IPS-20b (cell line): ENCODE results near the gene CEMP1.

Source experiments
- H3K27ac ChIP-seq: one replicate; pipeline ENCODE4 v1.5.1; 2013; ENCODE audit warnings: low read length
- H3K27me3 ChIP-seq: 2 replicates; pipeline ENCODE4 v1.6.1; 2013; ENCODE audit warnings: mild to moderate bottlenecking, low read length, inconsistent platforms; ENCODE audit not compliant: insufficient read depth
- H3K36me3 ChIP-seq: 2 replicates; pipeline ENCODE4 v1.6.1; 2013; ENCODE audit warnings: low read depth, mild to moderate bottlenecking, inconsistent platforms, low read length, moderate library complexity; ENCODE audit not compliant: insufficient read depth
- H3K4me1 ChIP-seq: 2 replicates; pipeline ENCODE4 v1.6.1; 2013; ENCODE audit warnings: mild to moderate bottlenecking, control low read depth, inconsistent platforms, low read length, moderate library complexity; ENCODE audit not compliant: insufficient read depth
- H3K4me3 ChIP-seq: 2 replicates; pipeline ENCODE4 v1.5.1; 2013; ENCODE audit warnings: mild to moderate bottlenecking, low read length, inconsistent platforms
- H3K9ac ChIP-seq: 2 replicates; pipeline ENCODE4 v1.6.1; 2013; ENCODE audit warnings: low read depth, mild to moderate bottlenecking, inconsistent platforms, low read length, moderate library complexity
- H3K9me3 ChIP-seq: 2 replicates; pipeline ENCODE4 v1.6.1; 2013; ENCODE audit warnings: mild to moderate bottlenecking, low read depth, low read length, inconsistent platforms; ENCODE audit not compliant: insufficient read depth

Gene CEMP1

DNA sequence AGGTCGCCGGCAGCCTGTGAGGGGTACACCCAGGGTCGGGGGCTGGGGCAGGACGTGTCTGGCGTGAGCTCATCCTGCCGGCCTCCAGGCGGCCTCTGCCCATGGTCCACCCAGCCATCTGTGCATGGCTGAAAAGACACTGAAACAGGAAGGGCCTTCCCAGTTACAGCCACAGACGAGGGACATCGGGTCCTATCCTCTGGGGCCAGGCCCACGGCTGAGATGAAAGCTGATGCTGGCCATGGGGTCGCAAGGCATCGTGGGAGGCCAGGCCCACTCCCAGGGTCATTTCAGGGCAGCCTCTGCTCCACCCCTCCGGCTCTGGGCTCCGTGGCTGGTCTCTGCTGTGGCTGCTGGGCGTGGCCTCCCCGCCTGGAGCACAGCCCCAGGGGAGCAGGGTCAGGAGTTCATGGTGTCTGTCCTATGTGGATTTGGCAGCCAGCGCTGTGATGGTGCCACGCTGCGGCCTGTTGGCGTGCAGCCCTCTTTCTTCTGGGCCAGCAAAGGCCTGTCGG, 34.0 kb downstream of the CEMP1 start:
- Histone ChIP-seq H3K27me3 (no peaks in the 10 kb centered on the region), H3K36me3 (0 out of 2 replicates have a peak, but pooled peaks cover 6% of the 10 kb centered on the region), H3K27ac (no peak overlapping the region), H3K9me3 (no peaks in the 10 kb centered on the region), H3K9ac (no peak overlapping the region), H3K4me3 (no peak overlapping the region), H3K4me1 (peaks cover 4% of the 10 kb centered on the region; the same call in 1 of the 2 replicates)

DNA sequence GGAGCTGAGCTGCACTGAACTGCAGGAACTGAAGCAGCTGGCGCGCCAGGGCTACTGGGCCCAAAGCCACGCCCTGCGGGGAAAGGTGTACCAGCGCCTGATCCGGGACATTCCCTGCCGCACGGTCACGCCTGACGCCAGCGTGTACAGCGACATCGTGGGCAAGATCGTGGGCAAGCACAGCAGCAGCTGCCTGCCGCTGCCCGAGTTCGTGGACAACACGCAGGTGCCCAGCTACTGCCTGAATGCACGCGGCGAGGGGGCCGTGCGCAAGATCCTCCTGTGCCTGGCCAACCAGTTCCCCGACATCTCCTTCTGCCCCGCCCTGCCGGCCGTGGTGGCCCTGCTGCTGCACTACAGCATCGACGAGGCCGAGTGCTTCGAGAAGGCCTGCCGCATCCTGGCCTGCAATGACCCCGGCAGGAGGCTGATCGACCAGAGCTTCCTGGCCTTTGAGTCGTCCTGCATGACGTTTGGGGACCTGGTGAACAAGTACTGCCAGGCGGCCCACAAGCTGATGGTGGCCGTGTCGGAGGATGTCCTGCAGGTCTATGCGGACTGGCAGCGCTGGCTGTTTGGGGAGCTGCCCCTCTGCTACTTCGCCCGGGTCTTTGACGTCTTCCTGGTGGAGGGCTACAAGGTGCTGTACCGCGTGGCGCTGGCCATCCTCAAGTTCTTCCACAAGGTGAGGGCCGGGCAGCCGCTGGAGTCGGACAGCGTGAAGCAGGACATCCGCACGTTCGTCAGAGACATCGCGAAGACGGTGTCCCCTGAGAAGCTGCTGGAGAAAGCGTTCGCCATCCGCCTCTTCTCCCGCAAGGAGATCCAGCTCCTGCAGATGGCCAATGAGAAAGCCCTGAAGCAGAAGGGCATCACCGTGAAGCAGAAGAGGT, 34.7 kb downstream of the CEMP1 start:
- Histone ChIP-seq H3K27me3 (no peaks in the 10 kb centered on the region), H3K36me3 (0 out of 2 replicates have a peak, but pooled peaks cover 6% of the 10 kb centered on the region), H3K4me1 (no peaks in the 10 kb centered on the region), H3K27ac (no peak overlapping the region), H3K4me3 (no peak overlapping the region), H3K9ac (no peak overlapping the region), H3K9me3 (no peaks in the 10 kb centered on the region)

GRCh38 chr16:2495041-2495440, 36.2 kb downstream of the CEMP1 start:
- H3K9ac ChIP-seq = no peak overlapping the region
- H3K27ac ChIP-seq = no peak overlapping the region
- no peaks in the 10 kb centered on the region for H3K9me3 ChIP-seq
- H3K4me1 ChIP-seq = no peaks in the 10 kb centered on the region
- H3K27me3 ChIP-seq = no peaks in the 10 kb centered on the region
- no peak overlapping the region for H3K4me3 ChIP-seq
- H3K36me3 ChIP-seq = 0 out of 2 replicates have a peak, but pooled peaks cover 6% of the 10 kb centered on the region

DNA sequence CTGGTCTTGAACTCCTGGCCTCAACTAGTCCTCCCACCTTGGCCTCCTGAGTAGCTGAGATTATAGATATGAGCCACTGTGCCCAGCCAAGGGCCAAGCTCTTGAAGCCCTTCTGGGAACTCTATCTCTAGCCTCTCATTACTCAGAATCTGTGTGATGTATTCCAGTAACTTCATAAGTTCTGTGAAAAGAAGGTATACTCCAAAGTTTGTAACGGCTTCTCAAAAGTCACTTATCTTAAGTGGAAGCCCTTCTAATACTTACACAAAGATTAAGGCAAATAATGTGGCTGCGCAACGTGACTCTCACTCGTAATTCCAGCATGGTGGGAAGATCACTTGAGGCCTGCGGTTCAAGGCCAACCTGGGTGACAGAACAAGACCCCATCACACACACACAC, 36.6 kb downstream of the CEMP1 start:
- H3K27ac ChIP-seq = no peak overlapping the region
- 0 out of 2 replicates have a peak, but pooled peaks cover 6% of the 10 kb centered on the region for H3K36me3 ChIP-seq
- H3K9me3 ChIP-seq = no peaks in the 10 kb centered on the region
- no peaks in the 10 kb centered on the region for H3K4me1 ChIP-seq
- H3K27me3 ChIP-seq = no peaks in the 10 kb centered on the region
- no peak overlapping the region for H3K9ac ChIP-seq
- no peak overlapping the region for H3K4me3 ChIP-seq

DNA sequence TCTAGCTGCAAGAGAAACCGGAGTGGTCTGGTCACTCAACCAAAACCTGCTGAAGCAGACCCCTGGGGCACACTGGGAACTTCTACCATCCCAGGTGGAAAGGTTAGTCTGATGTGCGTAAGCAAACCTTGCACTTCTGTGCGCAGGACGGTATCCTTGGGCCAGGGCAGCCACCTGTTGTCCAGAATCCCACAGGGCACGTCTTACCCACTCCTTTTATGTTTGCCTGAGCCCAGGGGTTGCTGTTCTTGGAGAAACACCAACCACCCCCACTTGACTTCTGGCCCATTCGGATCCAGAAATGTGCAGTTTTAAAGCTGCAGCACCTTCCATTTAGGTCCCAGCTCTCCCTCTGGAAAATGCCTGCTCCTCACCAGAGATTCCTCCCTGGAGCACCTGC, 37.6 kb downstream of the CEMP1 start:
- Histone ChIP-seq H3K27me3 (no peaks in the 10 kb centered on the region), H3K9me3 (no peaks in the 10 kb centered on the region), H3K27ac (no peak overlapping the region), H3K4me3 (no peak overlapping the region), H3K4me1 (no peaks in the 10 kb centered on the region), H3K36me3 (0 out of 2 replicates have a peak, but pooled peaks cover 6% of the 10 kb centered on the region), H3K9ac (no peak overlapping the region)

GRCh38 chr16:2492292-2492691, 38.9 kb downstream of the CEMP1 start:
- H3K9me3 ChIP-seq = no peaks in the 10 kb centered on the region
- no peak overlapping the region for H3K9ac ChIP-seq
- H3K36me3 ChIP-seq = no peaks in the 10 kb centered on the region
- no peaks in the 10 kb centered on the region for H3K27me3 ChIP-seq
- no peak overlapping the region for H3K4me3 ChIP-seq
- no peaks in the 10 kb centered on the region for H3K4me1 ChIP-seq
- H3K27ac ChIP-seq = no peak overlapping the region

DNA sequence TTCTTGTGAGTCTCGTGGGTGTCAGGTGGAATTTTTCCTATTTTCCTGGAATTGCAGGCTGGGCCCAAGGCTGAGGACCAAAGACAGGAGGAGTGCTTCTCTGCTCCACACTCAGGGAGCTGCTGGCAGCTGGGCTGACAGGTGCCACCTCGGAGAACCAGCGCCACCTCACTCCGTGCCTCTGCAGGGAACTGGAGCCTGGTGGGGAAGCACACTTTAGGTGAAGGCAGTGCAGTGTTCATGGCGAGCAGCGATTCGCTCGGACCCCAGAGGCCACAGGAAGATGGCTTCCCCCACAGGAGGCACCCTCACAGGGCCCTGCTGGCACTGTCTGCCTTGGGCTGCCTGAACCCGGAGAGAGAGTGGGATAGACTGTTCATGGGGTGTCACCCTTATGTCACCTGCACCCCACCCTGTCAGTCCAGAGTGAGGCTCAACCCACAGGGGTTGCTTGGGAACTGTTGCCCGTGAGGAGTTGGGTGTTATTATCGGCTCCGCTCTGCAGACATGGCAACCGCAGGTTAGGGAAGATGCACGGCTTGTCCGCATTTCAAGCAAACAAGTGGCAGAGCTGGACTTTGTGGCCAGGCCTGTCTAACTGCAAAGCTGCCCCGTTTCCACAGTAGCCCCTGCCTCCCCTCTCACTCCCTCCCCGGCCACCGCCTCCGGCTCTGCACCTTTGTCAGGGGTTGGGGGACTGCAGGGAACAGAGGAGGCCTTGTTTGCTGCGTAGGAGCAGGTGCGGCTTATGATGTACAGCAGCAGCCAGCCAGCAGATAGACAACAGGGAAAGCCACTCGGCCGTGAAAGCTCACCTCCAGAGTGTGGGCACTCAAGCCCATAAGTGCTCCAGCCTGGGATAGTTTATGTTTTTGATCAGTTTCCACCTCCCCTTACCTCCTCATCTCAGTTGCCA, 40.8 kb downstream of the CEMP1 start:
- no peak overlapping the region for H3K27ac ChIP-seq
- H3K4me1 ChIP-seq = no peaks in the 10 kb centered on the region
- no peaks in the 10 kb centered on the region for H3K9me3 ChIP-seq
- H3K36me3 ChIP-seq = no peaks in the 10 kb centered on the region
- no peaks in the 10 kb centered on the region for H3K27me3 ChIP-seq
- H3K9ac ChIP-seq = no peak overlapping the region
- H3K4me3 ChIP-seq = no peak overlapping the region

DNA sequence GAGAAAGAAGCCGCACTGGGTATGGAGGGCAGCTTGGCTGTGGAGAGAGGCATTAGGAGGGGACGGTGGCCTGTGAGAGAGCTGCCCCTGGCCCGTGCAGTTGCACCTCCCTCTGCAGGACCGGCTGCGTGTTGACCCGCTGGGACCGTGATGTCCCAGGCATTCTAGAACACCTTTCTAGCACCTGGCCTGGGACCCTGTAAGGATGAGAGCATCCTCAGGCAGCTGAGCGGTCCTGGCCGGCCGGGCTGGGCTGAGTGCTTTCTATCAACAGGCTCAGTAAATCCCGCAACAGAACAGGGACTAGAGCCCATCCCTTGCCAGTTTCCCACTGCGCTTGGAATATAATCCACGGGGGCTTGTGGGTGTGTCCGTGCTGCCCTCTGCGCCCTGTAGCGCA, 41.6 kb downstream of the CEMP1 start:
- no peaks in the 10 kb centered on the region for H3K27me3 ChIP-seq
- H3K4me3 ChIP-seq = no peak overlapping the region
- H3K4me1 ChIP-seq = no peaks in the 10 kb centered on the region
- H3K9me3 ChIP-seq = no peaks in the 10 kb centered on the region
- no peak overlapping the region for H3K9ac ChIP-seq
- no peaks in the 10 kb centered on the region for H3K36me3 ChIP-seq
- no peak overlapping the region for H3K27ac ChIP-seq

- no peaks in the 10 kb centered on the region for H3K27me3 ChIP-seq
- H3K4me3 ChIP-seq = no peak overlapping the region
- no peaks in the 10 kb centered on the region for H3K36me3 ChIP-seq
- H3K4me1 ChIP-seq = no peaks in the 10 kb centered on the region
- no peak overlapping the region for H3K27ac ChIP-seq
- no peak overlapping the region for H3K9ac ChIP-seq
- no peaks in the 10 kb centered on the region for H3K9me3 ChIP-seq
Measured at GRCh38 chr16:2487903-2488531, 43.2 kb downstream of the CEMP1 start.

DNA sequence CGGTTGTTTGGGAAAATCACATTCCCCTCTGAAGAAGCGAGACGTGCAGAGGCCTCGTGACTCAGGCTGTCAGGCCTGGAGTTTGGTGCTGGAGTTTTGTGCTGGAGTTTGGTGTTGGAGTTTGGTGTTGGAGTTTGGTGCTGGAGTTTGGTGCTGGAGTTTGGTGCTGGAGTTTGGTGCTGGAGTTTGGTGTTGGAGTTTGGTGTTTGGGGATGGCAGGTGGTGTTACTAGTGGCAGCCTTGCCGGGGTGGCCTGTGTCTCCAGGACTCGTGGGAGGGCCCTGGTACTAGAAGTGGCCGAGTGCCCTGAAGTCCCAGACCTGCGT, 43.7 kb downstream of the CEMP1 start:
- no peak overlapping the region for H3K27ac ChIP-seq
- no peak overlapping the region for H3K4me3 ChIP-seq
- H3K9ac ChIP-seq = no peak overlapping the region
- H3K27me3 ChIP-seq = no peaks in the 10 kb centered on the region
- H3K4me1 ChIP-seq = no peaks in the 10 kb centered on the region
- H3K36me3 ChIP-seq = no peaks in the 10 kb centered on the region; the same call in 1 of the 2 replicates
- H3K9me3 ChIP-seq = no peaks in the 10 kb centered on the region
